PFSK-1 (cell line): Measurements from ENCODE around the gene PFN1.

Experiments used
- POLR2AphosphoS5 ChIP-seq: IDR thresholded peaks from 2 replicates; pipeline ENCODE4 v1.6.1; 2012; ENCODE audit warnings: low read depth, mild to moderate bottlenecking, control low read depth, low read length, moderate library complexity
- SIN3A ChIP-seq: IDR thresholded peaks from 2 replicates; pipeline ENCODE4 v1.6.1; 2012; ENCODE audit warnings: mild to moderate bottlenecking, low read length, moderate library complexity, borderline replicate concordance; ENCODE audit not compliant: insufficient read depth
- TF ChIP-seq, protein P1 (sequence below), 2 experiments: IDR thresholded peaks; 2 replicates each; pipeline versions ENCODE4 v1.6.1 to v1.8.0; 2011 to 2012; ENCODE audit warnings: low read depth in 2 of 2, low read length in 2 of 2, control low read depth in 1 of 2, inconsistent platforms in 1 of 2, mild to moderate bottlenecking in 1 of 2, moderate library complexity in 1 of 2; ENCODE audit not compliant: insufficient read depth in 1 of 2

- no peak for TF ChIP-seq POLR2AphosphoS5
- no peak for TF ChIP-seq SIN3A
- TF ChIP-seq, protein P1, sequence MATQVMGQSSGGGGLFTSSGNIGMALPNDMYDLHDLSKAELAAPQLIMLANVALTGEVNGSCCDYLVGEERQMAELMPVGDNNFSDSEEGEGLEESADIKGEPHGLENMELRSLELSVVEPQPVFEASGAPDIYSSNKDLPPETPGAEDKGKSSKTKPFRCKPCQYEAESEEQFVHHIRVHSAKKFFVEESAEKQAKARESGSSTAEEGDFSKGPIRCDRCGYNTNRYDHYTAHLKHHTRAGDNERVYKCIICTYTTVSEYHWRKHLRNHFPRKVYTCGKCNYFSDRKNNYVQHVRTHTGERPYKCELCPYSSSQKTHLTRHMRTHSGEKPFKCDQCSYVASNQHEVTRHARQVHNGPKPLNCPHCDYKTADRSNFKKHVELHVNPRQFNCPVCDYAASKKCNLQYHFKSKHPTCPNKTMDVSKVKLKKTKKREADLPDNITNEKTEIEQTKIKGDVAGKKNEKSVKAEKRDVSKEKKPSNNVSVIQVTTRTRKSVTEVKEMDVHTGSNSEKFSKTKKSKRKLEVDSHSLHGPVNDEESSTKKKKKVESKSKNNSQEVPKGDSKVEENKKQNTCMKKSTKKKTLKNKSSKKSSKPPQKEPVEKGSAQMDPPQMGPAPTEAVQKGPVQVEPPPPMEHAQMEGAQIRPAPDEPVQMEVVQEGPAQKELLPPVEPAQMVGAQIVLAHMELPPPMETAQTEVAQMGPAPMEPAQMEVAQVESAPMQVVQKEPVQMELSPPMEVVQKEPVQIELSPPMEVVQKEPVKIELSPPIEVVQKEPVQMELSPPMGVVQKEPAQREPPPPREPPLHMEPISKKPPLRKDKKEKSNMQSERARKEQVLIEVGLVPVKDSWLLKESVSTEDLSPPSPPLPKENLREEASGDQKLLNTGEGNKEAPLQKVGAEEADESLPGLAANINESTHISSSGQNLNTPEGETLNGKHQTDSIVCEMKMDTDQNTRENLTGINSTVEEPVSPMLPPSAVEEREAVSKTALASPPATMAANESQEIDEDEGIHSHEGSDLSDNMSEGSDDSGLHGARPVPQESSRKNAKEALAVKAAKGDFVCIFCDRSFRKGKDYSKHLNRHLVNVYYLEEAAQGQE (IDR thresholded peaks at IDR 0.05; ENCODE audit: insufficient read depth in 1 of 2, low read depth in 2 of 2, low read length in 2 of 2): no peak
Measured at GRCh38 chr17:4974115-4974670, 25.9 kb upstream of the PFN1 start.
